ENCODE data around the gene HIC1. TPM values are rescaled to one million over a fixed set of nuclear protein-coding genes. Genes with fewer than 3 reads are reported as not detected.

The HIC1 gene
- polyA plus RNA-seq, 3 donors = 0.13 to 14.2 (median 0.30) TPM

- WGBS (ENCODE audit: insufficient coverage) = 96% methylated on average over 25 of the region's 29 CpGs
- H3K9me3 Mint-ChIP-seq = no peaks in the 10 kb centered on the region
- H3K4me1 Mint-ChIP-seq = peaks cover 7% of the 10 kb centered on the region
- no peaks in the 10 kb centered on the region for H4K20me1 ChIP-seq (ENCODE audit: insufficient read depth, low read length)
- H3K27me3 ChIP-seq (ENCODE audit: control insufficient read depth in 2 of 2, insufficient read depth in 2 of 2, low read length in 2 of 2) = no peaks in the 10 kb centered on the region
- H3K9ac ChIP-seq (ENCODE audit: insufficient read depth, low read length, poor library complexity, severe bottlenecking) = no peak overlapping the region
- no peak overlapping the region for H3K4me2 ChIP-seq (replicated peaks; ENCODE audit: extremely low read depth, low read length, poor library complexity, severe bottlenecking)
- H3K79me2 ChIP-seq (ENCODE audit: insufficient read depth, low read length) = no peaks in the 10 kb centered on the region
- no peak overlapping the region for H2AFZ ChIP-seq (ENCODE audit: insufficient read depth, low read depth, low read length, poor library complexity, severe bottlenecking)
- H3K36me3 Mint-ChIP-seq = peaks cover 27 to 33% of the 10 kb centered on the region in 2 donors
- no peak overlapping the region for H3K4me3 Mint-ChIP-seq
- no peak overlapping the region for H3K27ac Mint-ChIP-seq
- intact Hi-C loops (cut with micrococcal nuclease) = loop anchor here in 1 of 2 donors (10.0 kb wide), 1 partner anchor 321 kb away; the partner anchor contains the start of gene TLCD2
- H3K27me3 Mint-ChIP-seq (ENCODE audit: low read depth in 3 of 3) = no peaks in the 10 kb centered on the region
- peaks cover 4 to 5% of the 10 kb centered on the region in 2 donors for H3K4me1 ChIP-seq (ENCODE audit: control insufficient read depth in 1 of 2, insufficient read depth in 2 of 2, low read length in 2 of 2)
- no peaks in the 10 kb centered on the region for H3K9me3 ChIP-seq (replicated peaks in 1 of 2; ENCODE audit: control insufficient read depth in 1 of 2, insufficient read depth in 1 of 2, low read length in 2 of 2)
- no peak for TF ChIP-seq CTCF (IDR thresholded peaks at IDR 0.05)
- DNase-seq = no peak
- peaks cover 19 to 27% of the 10 kb centered on the region in 2 donors for H3K36me3 ChIP-seq (replicated peaks in 1 of 2; ENCODE audit: control insufficient read depth in 1 of 2, insufficient read depth in 2 of 2, low read length in 2 of 2)
- no peak overlapping the region for H3K27ac ChIP-seq (ENCODE audit: low read depth in 1 of 2, low read length in 2 of 2)
- H3K4me3 ChIP-seq (replicated peaks in 1 of 3; ENCODE audit: low read depth in 2 of 3, low read length in 3 of 3) = no peak overlapping the region
Measured at GRCh38 chr17:2035541-2036488, 19.1 kb upstream of the HIC1 start.

GRCh38 chr17:2037155-2037554, 17.7 kb upstream of the HIC1 start:
- H3K36me3 ChIP-seq (replicated peaks in 1 of 2; ENCODE audit: control insufficient read depth in 1 of 2, insufficient read depth in 2 of 2, low read length in 2 of 2) = peaks cover 19 to 27% of the 10 kb centered on the region in 2 donors
- no peak for DNase-seq
- H3K27me3 ChIP-seq (ENCODE audit: control insufficient read depth in 2 of 2, insufficient read depth in 2 of 2, low read length in 2 of 2) = no peaks in the 10 kb centered on the region
- no peaks in the 10 kb centered on the region for H3K9me3 ChIP-seq (replicated peaks in 1 of 2; ENCODE audit: control insufficient read depth in 1 of 2, insufficient read depth in 1 of 2, low read length in 2 of 2)
- intact Hi-C loops (cut with micrococcal nuclease) = loop anchor here in 1 of 2 donors (10.0 kb wide), 1 partner anchor 322 kb away; the partner anchor contains the start of gene TLCD2
- Mint-ChIP-seq H3K4me1 (peaks cover 3% of the 10 kb centered on the region), H3K4me3 (no peak overlapping the region), H3K27ac (no peak overlapping the region), H3K27me3 (ENCODE audit: low read depth in 3 of 3) (no peaks in the 10 kb centered on the region), H3K9me3 (no peaks in the 10 kb centered on the region), H3K36me3 (peaks cover 27 to 34% of the 10 kb centered on the region in 2 donors)
- no peak overlapping the region for H3K9ac ChIP-seq (ENCODE audit: insufficient read depth, low read length, poor library complexity, severe bottlenecking)
- H2AFZ ChIP-seq (ENCODE audit: insufficient read depth, low read depth, low read length, poor library complexity, severe bottlenecking) = no peak overlapping the region
- WGBS (ENCODE audit: insufficient coverage) = 98% methylated on average over 7 of the region's 10 CpGs
- H3K27ac ChIP-seq (ENCODE audit: low read depth in 1 of 2, low read length in 2 of 2) = no peak overlapping the region
- H3K4me3 ChIP-seq (replicated peaks in 1 of 3; ENCODE audit: low read depth in 2 of 3, low read length in 3 of 3) = no peak overlapping the region
- H4K20me1 ChIP-seq (ENCODE audit: insufficient read depth, low read length) = no peaks in the 10 kb centered on the region
- peaks cover 6 to 8% of the 10 kb centered on the region in 2 donors for H3K4me1 ChIP-seq (ENCODE audit: control insufficient read depth in 1 of 2, insufficient read depth in 2 of 2, low read length in 2 of 2)
- peaks cover under 1% of the 10 kb centered on the region for H3K79me2 ChIP-seq (ENCODE audit: insufficient read depth, low read length)
- no peak for TF ChIP-seq CTCF (IDR thresholded peaks at IDR 0.05)
- H3K4me2 ChIP-seq (replicated peaks; ENCODE audit: extremely low read depth, low read length, poor library complexity, severe bottlenecking) = no peak overlapping the region
